GM12892 (cell line): ENCODE measurements around the gene CNTNAP2.

Experiments used
- POLR2A ChIP-seq: IDR thresholded peaks from 2 replicates; pipeline ENCODE4 v1.6.1; 2011; ENCODE audit warnings: low read depth, low read length, control low read depth
- POLR2AphosphoS5 ChIP-seq: IDR thresholded peaks from 2 replicates; pipeline ENCODE4 v1.6.1; 2011; ENCODE audit warnings: low read depth, low read length, control low read depth
- TAF1 ChIP-seq: IDR thresholded peaks from 2 replicates; pipeline ENCODE4 v1.6.1; 2011; ENCODE audit warnings: low read depth, mild to moderate bottlenecking, control low read depth, low read length, borderline replicate concordance

DNA sequence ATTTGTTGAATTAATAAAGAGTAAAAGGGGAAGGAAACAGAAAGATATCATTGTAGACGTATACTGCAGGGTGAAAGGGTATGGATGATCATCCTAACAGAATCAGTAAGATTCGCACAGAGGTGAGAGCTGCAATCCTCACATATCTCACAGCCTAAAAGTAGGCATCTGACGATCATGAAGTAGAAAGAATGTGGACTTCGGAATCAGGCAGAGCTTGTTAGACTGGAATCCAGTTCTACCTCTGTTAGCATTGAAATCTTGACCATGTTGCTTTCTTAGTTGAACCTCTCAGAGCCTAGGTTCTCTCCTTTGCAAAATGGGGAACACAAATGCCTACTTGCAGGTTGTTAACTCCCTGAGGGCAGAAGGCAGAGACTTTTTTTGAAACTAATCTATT lies 2154.0 kb downstream of the CNTNAP2 start:
- TF ChIP-seq POLR2A = no peak
- no peak for TF ChIP-seq POLR2AphosphoS5
- no peak for TF ChIP-seq TAF1
